HG03432 (cell line): ENCODE results near the gene SMYD5.
"Not testable (repeated sequence)": the region's sequence is repeated elsewhere in the genome, so short reads cannot be mapped to it uniquely, and the experiment has no call there.

Source experiments
- ATAC-seq: cut with Tn5 transposase; IDR thresholded peaks from one replicate; pipeline ENCODE4 v1.9.1; 2021; ENCODE audit warnings: mild to moderate bottlenecking, moderate library complexity; ENCODE audit not compliant: unreplicated experiment

Gene SMYD5

GRCh38 chr2:73214120-73215035, at the start of gene SMYD5:
Gene SMYD5, plus strand, starts transcription at chr2:73214245. Its CDS starts 22 bp downstream, at chr2:73214267.
- ATAC-seq: peak; percentile 94

- not testable (repeated sequence) for ATAC-seq
Measured at GRCh38 chr2:73165978-73166377, 48.1 kb upstream of the SMYD5 start.

- not testable (repeated sequence) for ATAC-seq
Measured at GRCh38 chr2:73166813-73167212, 47.2 kb upstream of the SMYD5 start.

- ATAC-seq: not testable (repeated sequence)
Measured at GRCh38 chr2:73168348-73168747, 45.7 kb upstream of the SMYD5 start.

- ATAC-seq: not testable (repeated sequence)
Measured at GRCh38 chr2:73170341-73170740, 43.7 kb upstream of the SMYD5 start.

GRCh38 chr2:73172963-73173362, 41.1 kb upstream of the SMYD5 start:
- ATAC-seq: peak; percentile 41

- no peak for ATAC-seq
Measured at GRCh38 chr2:73173781-73174180, 40.3 kb upstream of the SMYD5 start.

GRCh38 chr2:73174244-73174643, 39.8 kb upstream of the SMYD5 start:
- no peak for ATAC-seq

- no peak for ATAC-seq
Measured at GRCh38 chr2:73174941-73175662, 38.9 kb upstream of the SMYD5 start.

GRCh38 chr2:73175663-73176204, 38.3 kb upstream of the SMYD5 start:
- ATAC-seq: peak; percentile 38

- no peak for ATAC-seq
Measured at GRCh38 chr2:73176205-73176880, 37.7 kb upstream of the SMYD5 start.

- ATAC-seq: peak; percentile 90
Measured at GRCh38 chr2:73176881-73177644, 37.0 kb upstream of the SMYD5 start.

GRCh38 chr2:73177645-73178255, 36.3 kb upstream of the SMYD5 start:
- no peak for ATAC-seq

GRCh38 chr2:73185965-73186364, 28.1 kb upstream of the SMYD5 start:
- ATAC-seq: no peak

GRCh38 chr2:73187549-73187948, 26.5 kb upstream of the SMYD5 start:
- no peak for ATAC-seq

- ATAC-seq: no peak
Measured at GRCh38 chr2:73197579-73197978, 16.5 kb upstream of the SMYD5 start.

- not testable (repeated sequence) for ATAC-seq
Measured at GRCh38 chr2:73200281-73200680, 13.8 kb upstream of the SMYD5 start.

GRCh38 chr2:73202156-73203054, 11.6 kb upstream of the SMYD5 start, which contains the start of gene NOTO:
Gene NOTO, plus strand, starts transcription at chr2:73202574. Its CDS starts 93 bp downstream, at chr2:73202667.
- ATAC-seq: no peak
